Panc1 (cell line): ENCODE measurements around the gene MED17. TPM values are rescaled to one million over a fixed set of nuclear protein-coding genes. Genes with fewer than 3 reads are reported as not detected.

Experiments used
- ATAC-seq: fragments of 200-7000 bp; cut with Tn5 transposase; 2 replicates; pipeline ENCODE4 v1.9.1; 2020; ENCODE audit warnings: mild to moderate bottlenecking, moderate library complexity
- BruUV-seq: library from RNA; stranded (reverse); fragments of 400-500 nt; replicated peaks from 2 replicates; lab custom pipeline; 2021; lab: Mats Ljungman, UMichigan
- CTCF ChIA-PET: fragments of 300-600 bp; sonication (Branson Sonifier 250); formaldehyde crosslinking; loops from one replicate; lab custom pipeline; 2022; ENCODE audit warnings: antibody characterized with exemption; lab: Charles Lee
- POLR2A ChIA-PET: fragments of 300-600 bp; sonication (Branson Sonifier 250); formaldehyde crosslinking; loops from one replicate; lab custom pipeline; 2022; ENCODE audit warnings: antibody characterized with exemption; lab: Charles Lee
- DNase-seq: peaks from one replicate; pipeline ENCODE4 v3.0.0-alpha.2; 2010; ENCODE audit warnings: low read depth, low spot score
- H3K27ac ChIP-seq: 2 replicates; pipeline ENCODE4 v1.5.1; 2011; ENCODE audit warnings: mild to moderate bottlenecking, low read length, inconsistent platforms
- H3K27me3 ChIP-seq: fragments of 200-500 bp; sonication (Bioruptor generic); 2 replicates; pipeline ENCODE4 v1.6.0; 2014; ENCODE audit warnings: low read length, inconsistent platforms; ENCODE audit not compliant: control insufficient read depth, insufficient read depth
- H3K36me3 ChIP-seq: fragments of 200-500 bp; sonication (Bioruptor generic); 2 replicates; pipeline ENCODE4 v1.5.1; 2014; ENCODE audit warnings: inconsistent platforms, mild to moderate bottlenecking, low read length, moderate library complexity; ENCODE audit not compliant: control insufficient read depth, insufficient read depth
- H3K4me1 ChIP-seq: 2 replicates; pipeline ENCODE4 v1.5.1; 2011; ENCODE audit warnings: inconsistent platforms, mild to moderate bottlenecking, low read length, moderate library complexity; ENCODE audit not compliant: control insufficient read depth, insufficient read depth
- H3K4me3 ChIP-seq, 2 experiments: 2 replicates each; pipeline ENCODE4 v1.5.1; 2011 to 2012; ENCODE audit warnings: low read depth in 2 of 2, low read length in 2 of 2, mild to moderate bottlenecking in 2 of 2, inconsistent platforms in 1 of 2, moderate library complexity in 1 of 2
- H3K9me3 ChIP-seq: fragments of 200-500 bp; sonication (Bioruptor generic); 2 replicates; pipeline ENCODE4 v1.5.1; 2014; ENCODE audit warnings: low read depth, mild to moderate bottlenecking, inconsistent platforms, low read length, moderate library complexity; ENCODE audit not compliant: control insufficient read depth, insufficient read depth
- CTCF ChIP-seq: fragments of 450-650 bp; IDR thresholded peaks from 2 replicates; pipeline ENCODE4 v1.5.1; 2017; ENCODE audit warnings: mild to moderate bottlenecking
- POLR2AphosphoS5 ChIP-seq: IDR thresholded peaks from 2 replicates; pipeline ENCODE4 v1.6.1; 2012; ENCODE audit warnings: mild to moderate bottlenecking, low read depth, low read length, moderate library complexity
- REST ChIP-seq, 2 experiments: IDR thresholded peaks; 2 replicates each; pipeline ENCODE4 v1.6.1; 2011 to 2012; ENCODE audit warnings: low read depth in 2 of 2, control low read depth in 1 of 2, low read length in 1 of 2, mild to moderate bottlenecking in 1 of 2, moderate library complexity in 1 of 2; ENCODE audit not compliant: insufficient read depth in 1 of 2
- SIN3A ChIP-seq: IDR thresholded peaks from 2 replicates; pipeline ENCODE4 v1.6.1; 2012; ENCODE audit warnings: low read depth, mild to moderate bottlenecking, low read length, moderate library complexity, borderline replicate concordance; ENCODE audit not compliant: insufficient read depth
- TCF7L2 ChIP-seq: IDR thresholded peaks from 2 replicates; pipeline ENCODE4 v1.6.1; 2011; ENCODE audit warnings: mild to moderate bottlenecking, low read depth, low read length, inconsistent platforms
- in situ Hi-C: cut with HindIII; loops from 2 replicates; pipeline ENCODE4 v1.10.0; 2016; ENCODE audit warnings: low sequenced_read_pairs, low pct_unique_long_range_greater_than_20kb
- intact Hi-C: fragments of 100-400 bp; cut with micrococcal nuclease; formaldehyde crosslinking; loops from one replicate; pipeline ENCODE4 v1.10.0; 2022; ENCODE audit not compliant: unreplicated experiment
- total RNA-seq: library from RNA; stranded (reverse); gene quantifications from one replicate; pipeline ENCODE4 v1.2.1, GENCODE V29; 2021; ENCODE audit not compliant: unreplicated experiment

Gene MED17
- total RNA-seq, 1 experiment from 2014 or later = 52.4 TPM

- H3K36me3 ChIP-seq = peaks cover 9% of the 10 kb centered on the region; the same call in 1 of the 2 replicates
- ATAC-seq = no peak
- no peak for TF ChIP-seq REST (IDR thresholded peaks at IDR 0.05; ENCODE audit: insufficient read depth in 1 of 2, low read depth in 2 of 2, low read length in 1 of 2)
- no peak for TF ChIP-seq POLR2AphosphoS5
- TF ChIP-seq CTCF = no peak
Measured at GRCh38 chr11:93761910-93762309, 22.2 kb upstream of the MED17 start.

GRCh38 chr11:93765551-93765950, 18.5 kb upstream of the MED17 start:
- ChIA-PET POLR2A (no interaction called here), CTCF (no interaction called here)
- Histone ChIP-seq H3K4me1 (no peaks in the 10 kb centered on the region), H3K36me3 (peaks cover 9% of the 10 kb centered on the region; the same call in 1 of the 2 replicates), H3K27me3 (no peaks in the 10 kb centered on the region), H3K27ac (no peak overlapping the region), H3K9me3 (0 out of 2 replicates have a peak, but pooled peaks cover 3% of the 10 kb centered on the region), H3K4me3 (no peak overlapping the region)
- TF ChIP-seq SIN3A = no peak
- TF ChIP-seq REST (IDR thresholded peaks at IDR 0.05; ENCODE audit: insufficient read depth in 1 of 2, low read depth in 2 of 2, low read length in 1 of 2) = no peak
- TF ChIP-seq POLR2AphosphoS5 = no peak
- TF ChIP-seq TCF7L2 = no peak
- TF ChIP-seq CTCF = no peak
- DNase-seq = no peak
- no TSS peak for BruUV-seq
- intact Hi-C loops (no loop called here), in situ Hi-C loops (no loop called here)
- ATAC-seq = no peak

More at GRCh38 chr11:93761910-93762309, 22.2 kb upstream of the MED17 start:
- CTCF ChIA-PET = no interaction called here
- DNase-seq = no peak
- Histone ChIP-seq H3K27ac (no peak overlapping the region), H3K4me3 (no peak overlapping the region), H3K4me1 (no peaks in the 10 kb centered on the region), H3K27me3 (no peaks in the 10 kb centered on the region), H3K9me3 (0 out of 2 replicates have a peak, but pooled peaks cover 1% of the 10 kb centered on the region)
- POLR2A ChIA-PET = no interaction called here
- intact Hi-C loops (no loop called here), in situ Hi-C loops (no loop called here)
- BruUV-seq = no TSS peak
